ENCODE measurements around the gene FAM118A.

- TF ChIP-seq CTCF (IDR thresholded peaks at IDR 0.05) (no peak), POLR2A (IDR thresholded peaks at IDR 0.05) (no peak)
Measured at GRCh38 chr22:45336971-45337431, 27.3 kb downstream of the FAM118A start.

Data from right lobe of liver (tissue), 4 donors.